Dedifferentiated amniotic fluid mesenchymal stem cell (primary cell): ENCODE data around the gene ERP27.

Experiments used
- DNase-seq: peaks from one replicate; pipeline ENCODE4 v3.0.0-alpha.2; 2016; ENCODE audit errors: extremely low spot score

The ERP27 gene

GRCh38 chr12:14903386-14904098, 34.8 kb downstream of the ERP27 start:
- no peak for DNase-seq

GRCh38 chr12:14902465-14902864, 35.9 kb downstream of the ERP27 start:
- no peak for DNase-seq

GRCh38 chr12:14901228-14901562, 37.1 kb downstream of the ERP27 start:
- DNase-seq, result no peak

GRCh38 chr12:14900521-14901227, 37.7 kb downstream of the ERP27 start:
- DNase-seq, result no peak

- no peak for DNase-seq
Measured at GRCh38 chr12:14896521-14897169, 41.7 kb downstream of the ERP27 start.

GRCh38 chr12:14893506-14894250, 44.7 kb downstream of the ERP27 start:
- DNase-seq, result no peak

- no peak for DNase-seq
Measured at GRCh38 chr12:14892726-14893505, 45.4 kb downstream of the ERP27 start.

- DNase-seq, result no peak
Measured at GRCh38 chr12:14890701-14891100, 47.6 kb downstream of the ERP27 start.

GRCh38 chr12:14886271-14886670, 52.1 kb downstream of the ERP27 start:
- no peak for DNase-seq

- peak; percentile 63 for DNase-seq
Measured at GRCh38 chr12:14885718-14886221, 52.6 kb downstream of the ERP27 start, which contains the start of gene MGP. Gene MGP (minus strand): TSS chr12:14885854. CDS start chr12:14885791, 63 bp downstream.

GRCh38 chr12:14884458-14884878, 53.9 kb downstream of the ERP27 start:
- DNase-seq, result peak; percentile 73

- DNase-seq, result no peak
Measured at GRCh38 chr12:14883686-14884085, 54.7 kb downstream of the ERP27 start.

- DNase-seq, result no peak
Measured at GRCh38 chr12:14880890-14881453, 57.4 kb downstream of the ERP27 start.

- DNase-seq, result no peak
Measured at GRCh38 chr12:14879222-14879933, 59.0 kb downstream of the ERP27 start.

GRCh38 chr12:14878488-14878887, 59.8 kb downstream of the ERP27 start:
- DNase-seq, result no peak

GRCh38 chr12:14876833-14877232, 61.5 kb downstream of the ERP27 start:
- no peak for DNase-seq

GRCh38 chr12:14874882-14875281, 63.5 kb downstream of the ERP27 start:
- no peak for DNase-seq

GRCh38 chr12:14873440-14874185, 64.7 kb downstream of the ERP27 start:
- DNase-seq, result no peak

GRCh38 chr12:14871886-14872285, 66.5 kb downstream of the ERP27 start:
- DNase-seq, result no peak
